GM18909 (cell line): ENCODE measurements around the gene CYS1.
"Not testable (repeated sequence)": the region's sequence is repeated elsewhere in the genome, so short reads cannot be mapped to it uniquely, and the experiment has no call there.

Experiments
- ATAC-seq: cut with Tn5 transposase; IDR thresholded peaks from one replicate; pipeline ENCODE4 v1.9.1; 2021; ENCODE audit warnings: mild to moderate bottlenecking; ENCODE audit not compliant: unreplicated experiment, poor library complexity

CYS1 gene

DNA sequence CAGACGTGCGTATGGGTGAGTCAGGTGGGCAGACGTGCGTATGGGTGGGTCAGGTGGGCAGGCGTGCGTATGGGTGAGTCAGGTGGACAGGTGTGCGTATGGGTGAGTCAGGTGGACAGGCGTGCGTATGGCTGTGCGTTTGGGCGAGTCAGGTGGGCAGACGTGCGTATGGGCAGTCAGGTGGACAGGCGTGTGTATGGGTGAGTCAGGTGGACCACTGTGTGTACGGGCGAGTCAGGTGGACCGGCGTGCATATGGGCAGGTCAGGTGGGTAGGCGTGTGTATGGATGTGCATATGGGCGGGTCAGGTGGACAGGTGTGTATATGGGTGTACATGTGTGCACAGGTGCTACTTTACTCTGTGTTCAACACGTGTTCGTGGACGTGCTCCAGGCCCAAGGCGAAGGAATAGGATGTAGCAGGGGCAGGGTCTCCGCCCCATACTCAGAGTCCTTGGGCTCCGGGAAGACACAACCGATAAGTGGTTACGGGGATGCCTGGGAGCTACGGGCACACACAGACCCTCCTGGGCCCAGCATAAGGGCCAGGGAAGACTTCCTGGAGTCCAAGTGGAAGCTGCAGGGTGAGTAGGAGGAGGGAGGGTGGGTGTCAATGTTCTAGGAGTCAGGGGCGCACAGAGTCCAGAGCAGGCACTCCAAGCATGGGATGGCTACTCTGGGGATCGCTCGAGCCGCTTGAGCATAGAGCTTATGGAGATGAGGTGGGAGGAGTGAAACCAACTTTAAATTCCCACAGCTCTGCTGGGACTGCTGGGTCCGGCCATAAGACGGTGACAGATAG, 64.0 kb downstream of the CYS1 start:
- no peak for ATAC-seq

DNA sequence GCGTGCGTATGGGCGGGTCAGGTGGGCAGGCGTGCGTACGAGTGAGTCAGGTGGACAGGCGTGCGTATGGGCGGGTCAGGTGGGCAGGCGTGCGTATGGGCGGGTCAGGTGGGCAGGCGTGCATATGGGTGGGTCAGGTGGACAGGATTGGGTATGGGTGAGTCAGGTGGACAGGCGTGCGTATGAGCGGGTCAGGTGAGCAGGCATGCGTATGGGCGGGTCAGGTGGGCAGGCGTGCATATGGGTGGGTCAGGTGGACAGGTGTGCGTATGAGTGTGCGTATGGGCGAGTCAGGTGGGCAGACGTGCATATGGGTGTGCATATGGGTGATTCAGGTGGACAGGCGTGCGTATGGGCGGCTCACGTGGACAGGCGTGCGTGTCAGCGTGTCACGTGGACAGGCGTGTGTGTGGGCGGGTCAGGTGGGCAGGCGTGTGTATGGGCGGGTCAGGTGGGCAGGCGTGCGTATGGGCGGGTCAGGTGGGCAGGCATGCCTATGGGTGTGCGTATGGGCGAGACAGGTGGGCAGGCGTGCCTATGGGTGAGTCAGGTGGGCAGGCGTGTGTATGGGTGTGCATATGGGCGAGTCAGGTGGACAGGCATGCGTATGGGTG, 64.7 kb downstream of the CYS1 start:
- not testable (repeated sequence) for ATAC-seq

DNA sequence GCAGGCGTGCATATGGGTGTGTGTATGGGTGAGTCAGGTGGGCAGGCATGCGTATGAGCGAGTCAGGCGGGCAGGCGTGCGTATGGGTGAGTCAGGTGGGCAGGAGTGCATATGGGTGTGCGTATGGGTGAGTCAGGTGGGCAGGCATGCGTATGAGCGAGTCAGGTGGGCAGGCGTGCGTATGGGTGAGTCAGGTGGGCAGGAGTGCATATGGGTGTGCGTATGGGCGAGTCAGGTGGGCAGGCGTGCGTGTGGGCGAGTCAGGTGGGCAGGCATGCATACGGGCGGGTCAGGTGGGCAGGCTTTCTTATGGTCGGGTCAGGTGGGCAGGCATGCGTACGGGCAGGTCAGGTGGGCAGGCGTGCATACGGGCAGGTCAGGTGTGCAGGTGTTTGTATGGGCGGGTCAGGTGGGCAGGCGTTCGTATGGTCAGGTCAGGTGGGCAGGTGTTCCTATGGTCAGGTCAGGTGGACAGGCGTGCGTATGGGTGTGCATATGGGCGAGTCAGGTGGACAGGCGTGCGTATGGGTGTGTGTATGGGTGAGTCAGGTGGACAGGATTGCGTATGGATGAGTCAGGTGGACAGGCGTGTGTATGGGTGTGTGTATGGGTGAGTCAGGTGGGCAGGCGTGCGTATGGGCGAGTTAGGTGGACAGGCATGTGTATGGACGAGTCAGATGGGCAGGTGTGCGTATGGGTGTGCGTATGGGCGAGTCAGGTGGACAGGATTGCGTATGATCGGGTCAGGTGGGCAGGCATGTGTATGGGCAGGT, 65.6 kb downstream of the CYS1 start:
- ATAC-seq, result no peak

DNA sequence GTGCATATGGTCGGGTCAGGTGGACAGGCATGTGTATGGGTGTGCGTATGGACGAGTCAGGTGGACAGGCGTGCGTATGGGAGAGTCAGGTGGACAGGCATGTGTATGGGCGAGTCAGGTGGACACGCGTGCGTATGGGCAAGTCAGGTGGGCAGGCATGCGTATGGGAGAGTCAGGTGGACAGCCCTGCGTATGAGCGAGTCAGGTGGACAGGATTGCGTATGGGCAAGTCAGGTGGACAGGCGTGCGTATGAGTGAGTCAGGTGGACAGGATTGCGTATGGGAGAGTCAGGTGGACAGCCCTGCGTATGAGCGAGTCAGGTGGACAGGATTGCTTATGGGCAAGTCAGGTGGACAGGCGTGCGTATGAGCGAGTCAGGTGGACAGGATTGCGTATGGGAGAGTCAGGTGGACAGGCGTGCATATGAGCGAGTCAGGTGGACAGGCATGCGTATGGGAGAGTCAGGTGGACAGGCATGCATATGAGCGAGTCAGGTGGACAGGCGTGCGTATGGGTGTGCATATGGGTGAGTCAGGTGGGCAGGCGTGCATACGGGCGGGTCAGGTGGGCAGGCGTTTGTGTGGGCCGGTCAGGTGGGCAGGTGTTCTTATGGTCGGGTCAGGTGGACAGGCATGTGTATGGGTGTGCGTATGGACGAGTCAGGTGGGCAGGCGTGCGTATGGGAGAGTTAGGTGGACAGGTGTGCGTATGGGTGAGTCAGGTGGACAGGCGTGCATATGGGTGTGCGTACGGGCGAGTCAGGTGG, 66.4 kb downstream of the CYS1 start:
- ATAC-seq, result not testable (repeated sequence)

DNA sequence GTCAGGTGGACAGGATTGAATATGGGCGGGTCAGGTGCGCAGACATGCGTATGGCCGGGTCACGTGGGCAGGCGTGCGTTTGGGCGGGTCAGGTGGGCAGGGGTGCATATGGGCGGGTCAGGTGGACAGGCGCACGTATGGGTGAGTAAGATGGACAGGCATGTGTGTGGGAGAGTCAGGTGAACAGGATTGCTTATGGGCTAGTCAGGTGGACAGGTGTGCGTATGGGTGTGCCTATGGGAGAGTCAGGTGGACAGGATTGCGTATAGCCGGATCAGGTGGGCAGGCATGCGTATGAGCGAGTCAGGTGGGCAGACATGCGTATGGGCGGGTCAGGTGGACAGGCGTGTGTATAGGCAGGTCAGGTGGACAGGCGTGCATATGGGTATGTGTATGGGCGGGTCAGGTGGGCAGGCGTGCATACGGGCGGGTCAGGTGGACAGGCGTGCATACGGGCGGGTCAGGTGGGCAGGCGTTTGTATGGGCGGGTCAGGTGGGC, 67.2 kb downstream of the CYS1 start:
- no peak for ATAC-seq

DNA sequence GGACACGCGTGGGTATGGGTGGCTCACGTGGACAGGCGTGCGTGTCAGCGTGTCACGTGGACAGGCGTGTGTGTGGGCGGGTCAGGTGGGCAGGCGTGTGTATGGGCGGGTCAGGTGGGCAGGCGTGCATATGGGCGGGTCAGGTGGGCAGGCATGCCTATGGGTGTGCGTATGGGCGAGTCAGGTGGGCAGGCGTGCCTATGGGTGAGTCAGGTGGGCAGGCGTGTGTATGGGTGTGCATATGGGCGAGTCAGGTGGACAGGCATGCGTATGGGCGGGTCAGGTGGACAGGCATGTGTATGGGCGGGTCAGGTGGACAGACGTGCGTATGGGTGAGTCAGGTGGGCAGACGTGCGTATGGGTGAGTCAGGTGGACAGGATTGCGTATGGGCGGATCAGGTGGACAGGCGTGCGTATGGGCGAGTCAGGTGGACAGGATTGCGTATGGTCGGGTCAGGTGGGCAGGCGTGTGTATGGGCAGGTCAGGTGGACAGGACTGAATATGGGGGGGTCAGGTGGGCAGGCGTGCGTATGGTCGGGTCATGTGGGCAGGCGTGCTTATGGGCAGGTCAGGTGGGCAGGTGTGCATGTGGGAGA, 67.7 kb downstream of the CYS1 start:
- not testable (repeated sequence) for ATAC-seq

DNA sequence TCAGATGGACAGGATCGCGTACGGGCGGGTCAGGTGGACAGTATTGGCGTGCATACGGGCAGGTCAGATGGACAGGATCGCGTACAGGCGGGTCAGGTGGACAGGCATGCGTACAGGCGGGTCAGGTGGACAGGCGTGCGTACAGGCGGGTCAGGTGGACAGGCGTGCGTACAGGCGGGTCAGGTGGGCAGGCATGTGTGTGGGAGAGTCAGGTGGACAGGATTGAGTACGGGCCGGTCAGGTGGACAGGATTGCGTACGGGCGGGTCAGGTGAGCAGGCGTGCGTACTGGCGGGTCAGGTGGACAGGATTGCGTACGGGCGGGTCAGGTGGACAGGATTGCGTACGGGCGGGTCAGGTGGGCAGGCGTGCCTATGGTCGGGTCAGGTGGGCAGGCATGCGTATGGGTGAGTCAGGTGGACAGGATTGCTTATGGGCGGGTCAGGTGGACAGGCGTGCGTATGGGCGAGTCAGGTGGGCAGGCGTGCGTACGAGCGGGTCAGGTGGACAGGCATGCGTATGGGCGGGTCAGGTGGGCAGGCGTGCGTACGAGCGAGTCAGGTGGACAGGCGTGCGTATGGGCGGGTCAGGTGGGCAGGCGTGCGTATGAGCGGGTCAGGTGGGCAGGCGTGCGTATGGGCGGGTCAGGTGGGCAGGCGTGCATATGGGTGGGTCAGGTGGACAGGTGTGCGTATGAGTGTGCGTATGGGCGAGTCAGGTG, 68.4 kb downstream of the CYS1 start:
- ATAC-seq, result not testable (repeated sequence)

DNA sequence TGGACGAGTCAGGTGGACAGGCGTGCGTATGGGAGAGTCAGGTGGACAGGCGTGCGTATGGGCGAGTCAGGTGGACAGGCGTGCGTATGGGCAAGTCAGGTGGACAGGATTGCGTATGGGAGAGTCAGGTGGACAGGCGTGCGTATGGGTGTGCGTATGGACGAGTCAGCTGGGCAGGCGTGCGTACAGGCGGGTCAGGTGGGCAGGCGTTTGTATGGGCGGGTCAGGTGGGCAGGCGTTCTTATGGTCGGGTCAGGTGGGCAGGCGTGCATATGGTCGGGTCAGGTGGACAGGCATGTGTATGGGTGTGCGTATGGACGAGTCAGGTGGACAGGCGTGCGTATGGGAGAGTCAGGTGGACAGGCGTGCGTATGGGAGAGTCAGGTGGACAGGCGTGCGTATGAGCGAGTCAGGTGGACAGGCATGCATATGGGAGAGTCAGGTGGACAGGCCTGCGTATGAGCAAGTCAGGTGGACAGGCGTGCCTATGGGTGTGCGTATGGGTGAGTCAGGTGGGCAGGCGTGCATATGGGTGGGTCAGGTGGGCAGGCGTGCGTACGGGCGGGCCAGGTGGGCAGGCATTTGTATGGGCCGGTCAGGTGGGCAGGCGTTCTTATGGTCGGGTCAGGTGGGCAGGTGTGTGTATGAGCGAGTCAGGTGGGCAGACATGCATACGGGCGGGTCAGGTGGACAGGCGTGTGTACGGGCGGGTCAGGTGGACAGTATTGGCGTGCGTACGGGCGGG, 69.2 kb downstream of the CYS1 start:
- ATAC-seq, result not testable (repeated sequence)

DNA sequence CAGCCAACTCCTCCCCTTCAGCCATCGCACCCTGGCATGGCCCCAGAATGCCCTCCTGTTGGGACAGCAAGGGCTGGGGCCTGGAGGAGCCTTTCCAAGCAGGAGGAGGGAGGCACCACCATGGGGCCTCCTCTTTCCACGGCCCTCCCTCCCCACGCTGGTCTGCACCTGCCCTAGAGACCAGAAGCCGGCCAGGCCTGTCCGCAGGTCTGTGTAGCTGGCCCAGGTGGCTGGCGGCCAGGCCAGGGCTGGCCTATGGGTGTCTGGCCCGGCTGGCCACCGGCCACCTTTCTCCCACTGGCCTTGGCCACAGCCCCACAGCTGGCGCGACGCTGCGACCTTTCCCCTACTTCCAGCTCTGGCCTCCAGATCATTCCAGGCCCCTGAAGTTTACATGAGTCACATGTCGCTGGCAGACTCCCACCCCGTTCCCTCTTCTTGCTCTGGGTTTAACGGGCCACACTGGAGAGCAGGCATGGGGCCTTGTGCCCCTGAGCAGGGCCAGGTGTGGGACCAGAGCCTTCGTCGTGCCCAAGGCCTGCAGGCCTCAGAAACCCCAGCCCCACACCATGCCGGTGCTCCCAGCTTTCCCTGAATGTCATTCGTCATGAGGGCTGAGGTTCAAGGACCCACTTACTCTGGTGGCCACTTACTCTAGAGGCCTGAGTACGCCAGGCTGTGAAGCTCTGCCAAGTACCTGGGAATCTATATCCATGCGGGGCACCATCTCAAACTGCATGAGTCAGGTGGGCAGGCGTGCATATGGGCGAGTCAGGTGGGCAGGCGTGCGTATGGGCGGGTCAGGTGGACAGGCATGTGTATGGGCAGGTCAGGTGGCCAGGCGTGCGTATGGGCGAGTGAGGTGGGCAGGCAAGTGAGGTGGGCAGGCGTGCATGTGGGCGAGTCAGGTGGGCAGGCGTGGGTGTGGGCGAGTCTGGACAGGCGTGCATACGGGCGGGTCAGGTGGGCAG, 70.1 kb downstream of the CYS1 start:
- ATAC-seq, result no peak

DNA sequence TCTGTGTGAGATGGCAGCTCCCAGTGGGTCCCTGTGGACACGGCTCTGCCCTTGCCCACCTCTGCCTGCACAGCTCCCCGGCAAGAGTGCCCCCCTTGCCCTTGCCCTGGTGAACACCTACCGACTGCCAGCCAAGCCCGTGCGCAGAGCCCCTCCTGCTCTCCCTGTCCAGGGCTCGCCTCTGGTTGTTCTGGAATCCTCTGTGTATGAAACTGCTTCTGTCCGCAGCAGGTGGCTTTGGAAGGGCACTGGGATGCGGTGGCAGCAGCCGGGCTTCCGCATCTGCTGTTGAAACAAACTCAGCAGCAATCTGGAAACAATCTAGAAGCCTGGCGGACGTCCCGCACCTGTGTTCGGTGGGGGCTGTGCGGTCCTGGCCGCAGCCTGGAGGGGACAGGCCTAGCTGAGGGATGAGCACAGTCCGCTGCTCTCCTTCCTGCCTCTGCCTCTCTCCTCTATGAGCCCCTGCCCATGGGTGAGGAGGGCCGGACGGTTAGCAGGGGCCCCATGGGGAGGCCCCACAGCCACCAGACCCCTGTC, 70.9 kb downstream of the CYS1 start:
- ATAC-seq, result no peak

DNA sequence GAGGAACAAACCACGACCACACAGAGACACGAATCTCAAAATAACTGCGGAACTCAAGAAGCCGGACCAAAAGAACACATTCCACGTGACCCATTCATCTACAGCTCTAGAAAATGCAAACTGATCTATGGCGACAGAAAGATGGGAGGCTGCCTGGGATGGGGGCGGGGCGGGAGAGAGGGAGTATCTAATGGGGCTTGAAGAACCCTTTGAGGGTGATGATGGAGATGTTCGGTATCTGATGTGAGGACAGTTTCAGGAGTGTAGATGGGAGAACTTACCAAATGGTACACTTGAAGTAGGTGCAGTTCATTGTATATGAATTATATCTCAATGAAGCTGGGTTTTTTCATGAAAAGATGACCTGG, 71.4 kb downstream of the CYS1 start:
- ATAC-seq, result no peak

DNA sequence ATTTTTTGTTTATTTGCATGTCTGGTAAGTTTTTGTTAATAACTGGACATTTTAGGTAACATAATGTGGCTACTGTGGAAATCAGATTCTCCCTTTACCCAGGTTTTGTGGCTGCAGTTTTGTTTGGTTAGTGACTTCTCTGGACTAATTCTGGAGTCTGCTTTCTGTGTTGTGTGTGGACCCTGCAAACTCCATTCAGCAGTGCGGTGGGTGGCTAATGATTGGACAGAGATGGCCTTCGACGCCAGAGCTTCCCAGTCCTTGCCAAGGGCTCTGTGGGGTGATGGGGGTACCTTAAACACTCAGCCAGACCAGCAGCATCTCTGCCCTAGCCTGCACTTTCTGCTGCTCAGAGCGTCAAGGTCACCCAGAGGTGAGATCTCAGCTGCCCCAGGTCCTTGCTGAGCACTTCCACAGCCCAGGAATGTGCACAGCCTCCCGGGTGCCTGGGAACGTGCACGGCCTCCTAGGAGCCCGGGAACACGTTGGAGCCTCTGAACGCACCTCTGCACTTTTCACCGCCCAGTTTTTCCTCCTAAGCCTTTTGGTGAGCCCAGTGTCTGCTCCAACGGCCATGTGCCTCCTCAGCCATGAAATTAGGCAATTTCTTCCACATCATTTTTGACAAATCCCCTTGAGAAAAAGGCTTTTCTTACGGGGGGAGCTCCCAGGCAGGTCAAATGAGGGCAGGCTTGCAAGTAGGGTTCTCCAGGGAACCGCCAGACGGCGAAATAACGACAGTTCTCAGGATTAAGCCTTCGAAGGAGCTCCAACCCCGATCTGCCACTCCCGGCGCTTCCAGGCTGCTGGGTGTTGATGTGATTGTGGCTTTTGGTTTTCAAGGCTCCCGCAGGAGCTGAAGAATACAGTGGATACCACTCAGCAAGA, 72.0 kb downstream of the CYS1 start:
- ATAC-seq, result no peak

DNA sequence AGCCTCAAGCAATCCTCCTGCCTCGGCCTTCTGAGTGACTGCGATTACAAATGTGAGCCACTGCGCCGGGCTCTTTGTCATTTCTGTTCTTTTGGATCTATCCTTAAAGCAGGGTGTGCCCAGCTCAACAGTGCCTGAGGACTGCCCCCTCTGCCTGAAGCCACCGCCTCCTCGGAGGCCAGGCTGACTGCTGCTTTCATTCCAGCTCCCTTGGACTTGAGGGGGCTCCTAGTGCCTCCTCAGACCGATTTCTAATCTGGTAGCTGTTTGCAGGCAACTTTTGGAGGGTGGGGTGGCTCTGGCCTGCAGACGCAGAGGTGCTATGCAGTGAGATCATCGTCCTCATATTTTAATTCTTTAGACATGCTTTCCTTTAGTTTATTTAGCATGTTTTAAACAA, 72.8 kb downstream of the CYS1 start:
- no peak for ATAC-seq
